Measurements from ENCODE around the gene SHH. TPM values are rescaled to one million over a fixed set of nuclear protein-coding genes. Genes with fewer than 3 reads are reported as not detected.
A peak's percentile ranks its signal among the peaks of the same experiment; 100 is the strongest.

SHH gene
- total RNA-seq, 6 donors from 2014 or later: 6.1 to 9.6 (median 6.2) TPM

- Histone ChIP-seq H3K36me3 (no peaks in the 10 kb centered on the region), H3K27me3 (no peaks in the 10 kb centered on the region), H3K4me1 (peaks cover 0 to 3% (median 0%) of the 10 kb centered on the region in 4 donors), H3K9me3 (no peaks in the 10 kb centered on the region), H3K27ac (no peak overlapping the region), H3K4me3 (no peak overlapping the region)
- ATAC-seq (ENCODE audit: low FRiP score in 2 of 2) (no peak), DNase-seq (peak in 1 of 2 donors; percentile 64)
- TF ChIP-seq EP300 (IDR thresholded peaks at IDR 0.05) (no peak), CTCF (IDR thresholded peaks at IDR 0.05) (no peak), POLR2A (IDR thresholded peaks at IDR 0.05) (no peak), POLR2AphosphoS5 (IDR thresholded peaks at IDR 0.05) (no peak)
- WGBS, 2 donors: 72 to 78% methylated on average over 14 to 28 of the region's 28 CpGs
Measured at GRCh38 chr7:155836216-155837125, 24.2 kb upstream of the SHH start.

GRCh38 chr7:155835446-155836215, 23.4 kb upstream of the SHH start:
- Histone ChIP-seq H3K4me1 (peaks cover 0 to 3% (median 0%) of the 10 kb centered on the region in 4 donors), H3K36me3 (no peaks in the 10 kb centered on the region), H3K27ac (no peak overlapping the region), H3K27me3 (no peaks in the 10 kb centered on the region), H3K4me3 (no peak overlapping the region), H3K9me3 (no peaks in the 10 kb centered on the region)
- WGBS, 2 donors: 77 to 81% methylated on average over 9 to 13 of the region's 14 CpGs
- no peak for ATAC-seq (ENCODE audit: low FRiP score in 2 of 2)
- no peak for TF ChIP-seq POLR2AphosphoS5 (IDR thresholded peaks at IDR 0.05)
- TF ChIP-seq CTCF (IDR thresholded peaks at IDR 0.05): no peak
- TF ChIP-seq EP300 (IDR thresholded peaks at IDR 0.05): no peak
- no peak for TF ChIP-seq POLR2A (IDR thresholded peaks at IDR 0.05)
- DNase-seq: peak in 1 of 2 donors; percentile 47

- H3K27ac ChIP-seq: no peak overlapping the region
- no peak for DNase-seq
- H3K9me3 ChIP-seq: no peaks in the 10 kb centered on the region
- WGBS, 2 donors: 85 to 91% methylated on average over 10 to 16 of the region's 16 CpGs
- no peaks in the 10 kb centered on the region for H3K27me3 ChIP-seq
- no peak for ATAC-seq (ENCODE audit: low FRiP score in 2 of 2)
- TF ChIP-seq CTCF (IDR thresholded peaks at IDR 0.05): no peak
- no peak for TF ChIP-seq POLR2A (IDR thresholded peaks at IDR 0.05)
- no peak for TF ChIP-seq EP300 (IDR thresholded peaks at IDR 0.05)
- TF ChIP-seq POLR2AphosphoS5 (IDR thresholded peaks at IDR 0.05): no peak
- no peak overlapping the region for H3K4me3 ChIP-seq
- H3K4me1 ChIP-seq: peaks cover 0 to 3% (median 0%) of the 10 kb centered on the region in 4 donors
- no peaks in the 10 kb centered on the region for H3K36me3 ChIP-seq
Measured at GRCh38 chr7:155834486-155835048, 22.3 kb upstream of the SHH start.

- 60 to 65% methylated on average over 4 to 13 of the region's 13 CpGs for WGBS, 2 donors
Measured at GRCh38 chr7:155833651-155834050, 21.4 kb upstream of the SHH start.

More at GRCh38 chr7:155833651-155834050, 21.4 kb upstream of the SHH start:
- Histone ChIP-seq H3K36me3 (no peaks in the 10 kb centered on the region), H3K4me1 (peaks cover 0 to 3% (median 0%) of the 10 kb centered on the region in 4 donors), H3K27ac (no peak overlapping the region), H3K4me3 (no peak overlapping the region), H3K9me3 (no peaks in the 10 kb centered on the region), H3K27me3 (no peaks in the 10 kb centered on the region)
- TF ChIP-seq EP300 (IDR thresholded peaks at IDR 0.05): no peak
- no peak for TF ChIP-seq POLR2AphosphoS5 (IDR thresholded peaks at IDR 0.05)
- no peak for TF ChIP-seq POLR2A (IDR thresholded peaks at IDR 0.05)
- no peak for TF ChIP-seq CTCF (IDR thresholded peaks at IDR 0.05)
- ATAC-seq (ENCODE audit: low FRiP score in 2 of 2) (no peak), DNase-seq (peak in 1 of 2 donors; percentile 42)

Data from upper lobe of left lung (tissue), 6 donors.